HepG2 (cell line): ENCODE measurements around the gene CHTF18. TPM values are rescaled to one million over a fixed set of nuclear protein-coding genes. Genes with fewer than 3 reads are reported as not detected.

Experiments used
- ARID5B ChIP-seq: IDR thresholded peaks from 2 replicates; pipeline ENCODE4 v1.4.0; 2020; ENCODE audit warnings: mild to moderate bottlenecking, missing genetic modification reagents
- FOXC1 ChIP-seq: sonication (generic); formaldehyde crosslinking; IDR thresholded peaks from 2 replicates; pipeline ENCODE4 v1.8.0; 2022; ENCODE audit warnings: mild to moderate bottlenecking, missing genetic modification reagents, borderline replicate concordance
- HNF1B ChIP-seq: sonication (generic); formaldehyde crosslinking; IDR thresholded peaks from 2 replicates; pipeline ENCODE4 v1.5.1; 2020; ENCODE audit warnings: mild to moderate bottlenecking, moderate library complexity, missing genetic modification reagents
- IRX3 ChIP-seq: sonication (generic); formaldehyde crosslinking; IDR thresholded peaks from 2 replicates; pipeline ENCODE4 v1.8.1; 2023; ENCODE audit warnings: mild to moderate bottlenecking, low read depth, missing genetic modification reagents, borderline replicate concordance
- PRDM4 ChIP-seq: sonication (generic); formaldehyde crosslinking; IDR thresholded peaks from 2 replicates; pipeline ENCODE4 v1.9.0; 2021; ENCODE audit warnings: missing genetic modification reagents, borderline replicate concordance
- UBTF ChIP-seq: sonication (generic); formaldehyde crosslinking; IDR thresholded peaks from 2 replicates; pipeline ENCODE4 v1.4.0; 2020; ENCODE audit warnings: mild to moderate bottlenecking, missing genetic modification reagents
- ZNF160 ChIP-seq: sonication (generic); formaldehyde crosslinking; IDR thresholded peaks from 2 replicates; pipeline ENCODE4 v1.8.0; 2022; ENCODE audit warnings: mild to moderate bottlenecking, inconsistent platforms, missing genetic modification reagents
- ZNF276 ChIP-seq: sonication (generic); formaldehyde crosslinking; IDR thresholded peaks from 2 replicates; pipeline ENCODE4 v1.4.0; 2020; ENCODE audit warnings: mild to moderate bottlenecking, low read depth, missing genetic modification reagents
- ZNF510 ChIP-seq: sonication (generic); formaldehyde crosslinking; IDR thresholded peaks from 2 replicates; pipeline ENCODE4 v1.4.0; 2020; ENCODE audit warnings: low read depth, mild to moderate bottlenecking, missing genetic modification reagents
- ZNF777 ChIP-seq: sonication (generic); formaldehyde crosslinking; IDR thresholded peaks from 2 replicates; pipeline ENCODE4 v1.4.0; 2020; ENCODE audit warnings: missing genetic modification reagents
- ZSCAN12 ChIP-seq: sonication (generic); formaldehyde crosslinking; IDR thresholded peaks from 2 replicates; pipeline ENCODE4 v1.9.0; 2021; ENCODE audit warnings: mild to moderate bottlenecking, missing genetic modification reagents
- polyA plus RNA-seq, 8 experiments: library from polyadenylated mRNA; depleted of rRNA in 3 of 8; stranded (reverse) in 7 of 8; unstranded in 1 of 8; fragments of >200 nt; fragmentation: Illumina TruSeq in 4 of 8; extraction: Trizol in 4 of 8; gene quantifications; 2 replicates each; pipeline versions ENCODE4 v1.2.1 to v1.2.3, GENCODE V29; 2011 to 2016; ENCODE audit warnings: low read depth in 4 of 8, missing spikeins in 1 of 8, mixed read lengths in 1 of 8; ENCODE audit not compliant: insufficient read depth in 1 of 8
- total RNA-seq, 5 experiments: library from RNA; depleted of rRNA; stranded (reverse); fragments of >200 nt; fragmentation: Illumina TruSeq; extraction: Trizol; gene quantifications; 2 replicates each; pipeline ENCODE4 v1.2.3, GENCODE V29; 2016; ENCODE audit warnings: low read depth in 1 of 5

Gene CHTF18
- total and polyA plus RNA-seq, 2 of the 13 experiments (the other 11 are each of a cell fraction or from before 2014, with no cell fraction given), result 8.6 to 22.9 TPM

GRCh38 chr16:813204-813915, 24.9 kb downstream of the CHTF18 start (continued):
- no peak for TF ChIP-seq FOXC1 (CRISPR knock-in tag)
- TF ChIP-seq ZNF276 (CRISPR knock-in tag), result no peak
- no peak for TF ChIP-seq ZNF160 (CRISPR knock-in tag)
- TF ChIP-seq ZSCAN12 (CRISPR knock-in tag), result no peak
- no peak for TF ChIP-seq UBTF
- TF ChIP-seq PRDM4 (CRISPR knock-in tag), result no peak
- TF ChIP-seq ARID5B, result no peak
- TF ChIP-seq HNF1B (CRISPR knock-in tag), result no peak
- no peak for TF ChIP-seq ZNF777
- no peak for TF ChIP-seq ZNF510
- TF ChIP-seq IRX3 (CRISPR knock-in tag), result no peak
